ENCODE results near the gene RPP25L. TPM values are rescaled to one million over a fixed set of nuclear protein-coding genes. Genes with fewer than 3 reads are reported as not detected.

RPP25L gene
- total RNA-seq, 2 donors from 2014 or later, result 19.3 to 22.4 TPM

DNA sequence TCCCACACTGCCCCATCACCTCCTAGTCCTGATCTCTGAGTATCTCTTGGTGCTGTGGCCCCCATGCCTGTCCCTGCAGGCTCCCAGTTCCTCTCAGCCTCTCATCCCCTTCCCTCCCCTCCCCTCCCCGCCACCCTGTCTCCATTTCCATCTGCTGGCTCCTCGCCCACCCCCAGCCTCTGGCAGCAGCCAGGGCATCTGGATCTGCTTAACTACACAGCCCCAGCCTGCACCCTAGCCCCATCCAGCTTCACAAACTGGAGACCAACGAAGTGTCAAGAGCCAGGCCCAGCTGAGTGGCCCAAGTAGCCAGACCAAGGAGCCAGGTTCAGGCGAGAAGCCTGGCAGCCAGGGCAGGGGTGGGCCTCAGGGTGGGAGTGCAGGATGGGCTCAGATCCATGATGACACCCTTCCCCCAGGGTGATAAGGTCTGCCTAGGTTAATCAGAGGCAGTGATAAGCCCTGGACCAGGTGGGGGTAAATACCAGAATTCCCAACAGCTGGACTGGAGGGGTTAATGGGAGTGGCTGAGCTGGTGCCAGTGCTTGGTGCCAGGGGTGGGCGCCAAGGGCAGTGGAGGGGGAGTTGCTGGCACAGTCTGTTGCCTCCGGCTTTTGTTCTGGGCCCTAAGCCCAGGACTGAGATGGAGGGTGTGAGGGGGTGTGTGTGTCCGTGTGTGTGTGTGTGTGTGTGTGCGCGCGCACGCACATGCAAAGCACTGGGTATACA lies 42.6 kb upstream of the RPP25L start:
- H3K27ac Mint-ChIP-seq, result no peak overlapping the region
- H3K4me1 ChIP-seq (ENCODE audit: control insufficient read depth, insufficient read depth, low read length), result peaks cover 15% of the 10 kb centered on the region
- TF ChIP-seq, protein P1, sequence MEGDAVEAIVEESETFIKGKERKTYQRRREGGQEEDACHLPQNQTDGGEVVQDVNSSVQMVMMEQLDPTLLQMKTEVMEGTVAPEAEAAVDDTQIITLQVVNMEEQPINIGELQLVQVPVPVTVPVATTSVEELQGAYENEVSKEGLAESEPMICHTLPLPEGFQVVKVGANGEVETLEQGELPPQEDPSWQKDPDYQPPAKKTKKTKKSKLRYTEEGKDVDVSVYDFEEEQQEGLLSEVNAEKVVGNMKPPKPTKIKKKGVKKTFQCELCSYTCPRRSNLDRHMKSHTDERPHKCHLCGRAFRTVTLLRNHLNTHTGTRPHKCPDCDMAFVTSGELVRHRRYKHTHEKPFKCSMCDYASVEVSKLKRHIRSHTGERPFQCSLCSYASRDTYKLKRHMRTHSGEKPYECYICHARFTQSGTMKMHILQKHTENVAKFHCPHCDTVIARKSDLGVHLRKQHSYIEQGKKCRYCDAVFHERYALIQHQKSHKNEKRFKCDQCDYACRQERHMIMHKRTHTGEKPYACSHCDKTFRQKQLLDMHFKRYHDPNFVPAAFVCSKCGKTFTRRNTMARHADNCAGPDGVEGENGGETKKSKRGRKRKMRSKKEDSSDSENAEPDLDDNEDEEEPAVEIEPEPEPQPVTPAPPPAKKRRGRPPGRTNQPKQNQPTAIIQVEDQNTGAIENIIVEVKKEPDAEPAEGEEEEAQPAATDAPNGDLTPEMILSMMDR (conservative IDR thresholded peaks at IDR 0.05), result no peak
- peaks cover 42% of the 10 kb centered on the region for H3K4me1 Mint-ChIP-seq
- DNase-seq, result no peak
- no peak overlapping the region for H3K27ac ChIP-seq (ENCODE audit: low read depth, low read length)
- no peaks in the 10 kb centered on the region for H3K27me3 ChIP-seq (ENCODE audit: control insufficient read depth, insufficient read depth, low read length, poor library complexity, severe bottlenecking)
- 83 to 88% methylated on average over 2 to 10 of the region's 11 CpGs for WGBS, 2 experiments (ENCODE audit: insufficient coverage in 1 of 2, insufficient read length in 1 of 2)
- peaks cover 13% of the 10 kb centered on the region for H3K36me3 ChIP-seq (ENCODE audit: control insufficient read depth, insufficient read depth, low read length)
- H3K36me3 Mint-ChIP-seq (ENCODE audit: low read depth), result peaks cover 6% of the 10 kb centered on the region
- H3K27me3 Mint-ChIP-seq (ENCODE audit: insufficient read depth), result peaks cover 3% of the 10 kb centered on the region
- no peak overlapping the region for H3K4me3 Mint-ChIP-seq
- H3K9me3 ChIP-seq (ENCODE audit: control insufficient read depth, low read length), result no peaks in the 10 kb centered on the region
- no peaks in the 10 kb centered on the region for H3K9me3 Mint-ChIP-seq
- H3K4me3 ChIP-seq (ENCODE audit: low read length), result no peak overlapping the region
- no peak overlapping the region for H3K9ac ChIP-seq (ENCODE audit: extremely low read depth, low read length, poor library complexity, severe bottlenecking)

DNA sequence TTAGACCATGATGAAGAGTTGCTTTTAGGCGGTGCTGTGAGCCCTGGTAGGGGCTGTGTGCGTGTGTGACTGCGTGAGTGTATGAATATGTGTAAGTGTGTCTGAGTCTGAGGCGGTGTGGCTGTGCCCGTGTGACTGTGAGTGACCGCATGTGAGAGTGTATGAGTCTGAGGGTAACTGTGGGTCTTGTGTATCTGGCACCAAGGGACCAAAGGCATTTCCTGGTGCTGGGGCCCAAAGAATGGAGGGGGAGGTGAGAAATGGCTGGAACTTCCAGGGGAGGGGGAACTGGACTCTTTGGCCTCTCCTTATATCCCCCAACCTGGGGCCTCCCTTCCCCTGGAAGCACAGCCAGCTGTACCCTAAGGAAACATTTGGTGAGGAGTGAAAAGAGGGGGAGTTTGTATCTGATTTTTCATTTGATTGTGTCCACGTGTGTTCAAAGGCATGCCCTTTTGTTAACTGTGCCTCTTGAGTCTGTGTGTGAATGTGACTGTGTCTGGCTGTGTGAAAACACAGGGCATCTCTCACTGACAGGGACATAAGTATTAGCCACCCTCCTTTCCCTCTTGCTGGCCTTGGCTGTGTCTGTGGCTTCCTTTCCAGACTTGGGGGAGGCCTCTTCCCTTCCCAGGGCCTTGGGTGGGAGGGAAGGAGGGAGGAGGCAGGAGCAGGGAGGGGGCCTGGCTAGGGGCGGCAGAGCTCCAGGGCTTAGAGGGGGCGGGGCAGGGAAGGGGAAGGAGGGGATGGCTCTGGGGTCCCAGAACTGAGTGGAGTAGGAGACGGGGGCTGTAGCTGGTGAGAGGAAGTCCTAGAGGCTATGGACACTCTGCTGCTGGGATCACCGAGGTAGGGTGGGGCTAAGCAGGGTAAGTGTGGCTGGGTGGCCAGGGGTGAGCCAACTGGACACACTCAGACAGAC lies 41.5 kb upstream of the RPP25L start:
- Mint-ChIP-seq H3K27ac (peak overlapping the region; percentile 56), H3K36me3 (ENCODE audit: low read depth) (peaks cover 17% of the 10 kb centered on the region), H3K9me3 (no peaks in the 10 kb centered on the region), H3K4me3 (no peak overlapping the region), H3K4me1 (peaks cover 42% of the 10 kb centered on the region), H3K27me3 (ENCODE audit: insufficient read depth) (peaks cover 3% of the 10 kb centered on the region)
- H3K36me3 ChIP-seq (ENCODE audit: control insufficient read depth, insufficient read depth, low read length), result peaks cover 24% of the 10 kb centered on the region
- 56 to 79% methylated on average over 3 to 11 of the region's 11 CpGs for WGBS, 2 experiments (ENCODE audit: insufficient coverage in 1 of 2, insufficient read length in 1 of 2)
- peak overlapping the region; percentile 3 for H3K27ac ChIP-seq (ENCODE audit: low read depth, low read length)
- H3K27me3 ChIP-seq (ENCODE audit: control insufficient read depth, insufficient read depth, low read length, poor library complexity, severe bottlenecking), result no peaks in the 10 kb centered on the region
- no peaks in the 10 kb centered on the region for H3K9me3 ChIP-seq (ENCODE audit: control insufficient read depth, low read length)
- TF ChIP-seq, protein P1 (conservative IDR thresholded peaks at IDR 0.05), result no peak
- H3K9ac ChIP-seq (ENCODE audit: extremely low read depth, low read length, poor library complexity, severe bottlenecking), result no peak overlapping the region
- no peak overlapping the region for H3K4me3 ChIP-seq (ENCODE audit: low read length)
- H3K4me1 ChIP-seq (ENCODE audit: control insufficient read depth, insufficient read depth, low read length), result peaks cover 15% of the 10 kb centered on the region
- no peak for DNase-seq

GRCh38 chr9:34652602-34653000 lies 40.7 kb upstream of the RPP25L start:
- DNase-seq, result no peak
- H3K4me1 Mint-ChIP-seq, result peaks cover 47% of the 10 kb centered on the region
- no peak overlapping the region for H3K27ac ChIP-seq (ENCODE audit: low read depth, low read length)
- TF ChIP-seq, protein P1 (conservative IDR thresholded peaks at IDR 0.05), result no peak
- peak overlapping the region; percentile 73 for H3K27ac Mint-ChIP-seq
- H3K4me1 ChIP-seq (ENCODE audit: control insufficient read depth, insufficient read depth, low read length), result peaks cover 23% of the 10 kb centered on the region
- H3K9ac ChIP-seq (ENCODE audit: extremely low read depth, low read length, poor library complexity, severe bottlenecking), result no peak overlapping the region
- H3K27me3 Mint-ChIP-seq (ENCODE audit: insufficient read depth), result peaks cover 3% of the 10 kb centered on the region
- WGBS, 2 experiments (ENCODE audit: insufficient coverage in 1 of 2, insufficient read length in 1 of 2), result 70 to 77% methylated on average over 3 to 5 of the region's 5 CpGs
- peak overlapping the region; percentile 86 for H3K4me3 ChIP-seq (ENCODE audit: low read length)
- no peaks in the 10 kb centered on the region for H3K27me3 ChIP-seq (ENCODE audit: control insufficient read depth, insufficient read depth, low read length, poor library complexity, severe bottlenecking)
- H3K4me3 Mint-ChIP-seq, result peak overlapping the region; percentile 66
- H3K36me3 ChIP-seq (ENCODE audit: control insufficient read depth, insufficient read depth, low read length), result peaks cover 28% of the 10 kb centered on the region
- no peaks in the 10 kb centered on the region for H3K9me3 ChIP-seq (ENCODE audit: control insufficient read depth, low read length)
- H3K36me3 Mint-ChIP-seq (ENCODE audit: low read depth), result peaks cover 20% of the 10 kb centered on the region
- no peaks in the 10 kb centered on the region for H3K9me3 Mint-ChIP-seq
